ENCODE measurements around the gene KCNH2. TPM values are rescaled to one million over a fixed set of nuclear protein-coding genes. Genes with fewer than 3 reads are reported as not detected.

KCNH2 gene
- total and polyA plus RNA-seq, 11 donors: 58.1 to 185 (median 104) TPM

GRCh38 chr7:150927956-150928344 is 50.2 kb downstream of the KCNH2 start:
- Histone ChIP-seq H3K27me3 (peaks cover 0 to 20% (median 0%) of the 10 kb centered on the region in 9 donors), H3K4me3 (no peak overlapping the region), H3K36me3 (no peaks in the 10 kb centered on the region), H3K9me3 (no peaks in the 10 kb centered on the region), H3K4me1 (peaks cover 0 to 3% (median 0%) of the 10 kb centered on the region in 12 donors), H3K27ac (no peak overlapping the region)
- no peak for TF ChIP-seq POLR2A (IDR thresholded peaks at IDR 0.05)
- no peak for TF ChIP-seq CTCF (IDR thresholded peaks at IDR 0.05)
- ATAC-seq: no peak
- no peak for DNase-seq
- whole genome bisulfite sequencing, 4 donors: 38 to 56% (median 52%) methylated on average over 4 of the region's 4 CpGs
- intact Hi-C loops (cut with DNase I): no loop called here

- H3K27me3 ChIP-seq: peaks cover 0 to 16% (median 0%) of the 10 kb centered on the region in 9 donors
- DNase-seq (no peak), ATAC-seq (no peak)
- 60 to 72% (median 66%) methylated on average over 6 of the region's 6 CpGs for WGBS, 4 donors
- no peaks in the 10 kb centered on the region for H3K9me3 ChIP-seq
- no peak overlapping the region for H3K27ac ChIP-seq
- peaks cover 0 to 6% (median 0%) of the 10 kb centered on the region in 12 donors for H3K4me1 ChIP-seq
- TF ChIP-seq CTCF (IDR thresholded peaks at IDR 0.05): no peak
- TF ChIP-seq POLR2A (IDR thresholded peaks at IDR 0.05): no peak
- H3K36me3 ChIP-seq: no peaks in the 10 kb centered on the region
- no peak overlapping the region for H3K4me3 ChIP-seq
- intact Hi-C loops (cut with DNase I): no loop called here
These were observed 50.8 kb downstream of the KCNH2 start for GRCh38 chr7:150927157-150927955.

- Histone ChIP-seq H3K4me1 (peaks cover 0 to 6% (median 0%) of the 10 kb centered on the region in 12 donors), H3K9me3 (no peaks in the 10 kb centered on the region), H3K27me3 (peaks cover 0 to 9% (median 0%) of the 10 kb centered on the region in 9 donors), H3K36me3 (no peaks in the 10 kb centered on the region), H3K27ac (no peak overlapping the region), H3K4me3 (no peak overlapping the region)
- ATAC-seq (no peak), DNase-seq (no peak)
- 87 to 93% (median 89%) methylated on average over 7 of the region's 7 CpGs for WGBS, 4 donors
- TF ChIP-seq CTCF (IDR thresholded peaks at IDR 0.05) (no peak), POLR2A (IDR thresholded peaks at IDR 0.05) (no peak)
- intact Hi-C loops (cut with DNase I): no loop called here
These were observed 52.1 kb downstream of the KCNH2 start for GRCh38 chr7:150926066-150926465.

GRCh38 chr7:150924369-150924781 is 53.7 kb downstream of the KCNH2 start:
- H3K9me3 ChIP-seq: no peaks in the 10 kb centered on the region
- TF ChIP-seq CTCF (IDR thresholded peaks at IDR 0.05) (no peak), POLR2A (IDR thresholded peaks at IDR 0.05) (no peak)
- ATAC-seq: no peak
- peaks cover 0 to 6% (median 0%) of the 10 kb centered on the region in 12 donors for H3K4me1 ChIP-seq
- no peaks in the 10 kb centered on the region for H3K36me3 ChIP-seq
- intact Hi-C loops (cut with DNase I): no loop called here
- DNase-seq: no peak
- H3K27ac ChIP-seq: no peak overlapping the region
- no peak overlapping the region for H3K4me3 ChIP-seq
- WGBS, 4 donors: 53 to 57% (median 56%) methylated on average over 10 of the region's 10 CpGs
- peaks cover 0 to 13% (median 0%) of the 10 kb centered on the region in 9 donors for H3K27me3 ChIP-seq
